ENCODE measurements around the gene MACROD2. TPM values are rescaled to one million over a fixed set of nuclear protein-coding genes. Genes with fewer than 3 reads are reported as not detected.

The MACROD2 gene
- total RNA-seq, 1 donor, result 1.3 TPM

DNA sequence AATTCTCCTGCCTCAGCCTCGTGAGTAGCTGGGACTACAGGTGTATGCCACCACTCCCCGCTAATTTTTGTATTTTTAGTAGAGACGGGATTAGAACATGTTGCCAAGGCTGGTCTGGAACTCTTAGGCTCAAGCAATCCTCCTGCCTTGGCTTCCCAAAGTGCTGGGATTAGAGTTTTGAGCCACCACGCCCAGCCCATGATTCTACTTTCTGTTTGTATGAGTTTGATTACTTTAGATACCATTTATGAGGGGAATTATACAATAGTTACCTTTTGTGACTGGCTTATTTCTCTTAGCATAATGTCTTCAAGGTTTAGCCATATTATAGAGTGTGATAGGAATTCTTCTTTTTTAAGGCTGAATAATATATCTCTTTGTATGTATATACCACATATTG is 897.5 kb downstream of the MACROD2 start:
- no peak for DNase-seq (ENCODE audit: low read depth)
- H3K4me3 ChIP-seq (ENCODE audit: low read depth, low read length), result no peak overlapping the region
- TF ChIP-seq, protein P1, sequence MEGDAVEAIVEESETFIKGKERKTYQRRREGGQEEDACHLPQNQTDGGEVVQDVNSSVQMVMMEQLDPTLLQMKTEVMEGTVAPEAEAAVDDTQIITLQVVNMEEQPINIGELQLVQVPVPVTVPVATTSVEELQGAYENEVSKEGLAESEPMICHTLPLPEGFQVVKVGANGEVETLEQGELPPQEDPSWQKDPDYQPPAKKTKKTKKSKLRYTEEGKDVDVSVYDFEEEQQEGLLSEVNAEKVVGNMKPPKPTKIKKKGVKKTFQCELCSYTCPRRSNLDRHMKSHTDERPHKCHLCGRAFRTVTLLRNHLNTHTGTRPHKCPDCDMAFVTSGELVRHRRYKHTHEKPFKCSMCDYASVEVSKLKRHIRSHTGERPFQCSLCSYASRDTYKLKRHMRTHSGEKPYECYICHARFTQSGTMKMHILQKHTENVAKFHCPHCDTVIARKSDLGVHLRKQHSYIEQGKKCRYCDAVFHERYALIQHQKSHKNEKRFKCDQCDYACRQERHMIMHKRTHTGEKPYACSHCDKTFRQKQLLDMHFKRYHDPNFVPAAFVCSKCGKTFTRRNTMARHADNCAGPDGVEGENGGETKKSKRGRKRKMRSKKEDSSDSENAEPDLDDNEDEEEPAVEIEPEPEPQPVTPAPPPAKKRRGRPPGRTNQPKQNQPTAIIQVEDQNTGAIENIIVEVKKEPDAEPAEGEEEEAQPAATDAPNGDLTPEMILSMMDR (IDR thresholded peaks at IDR 0.05; ENCODE audit: insufficient read depth, low read length), result no peak

DNA sequence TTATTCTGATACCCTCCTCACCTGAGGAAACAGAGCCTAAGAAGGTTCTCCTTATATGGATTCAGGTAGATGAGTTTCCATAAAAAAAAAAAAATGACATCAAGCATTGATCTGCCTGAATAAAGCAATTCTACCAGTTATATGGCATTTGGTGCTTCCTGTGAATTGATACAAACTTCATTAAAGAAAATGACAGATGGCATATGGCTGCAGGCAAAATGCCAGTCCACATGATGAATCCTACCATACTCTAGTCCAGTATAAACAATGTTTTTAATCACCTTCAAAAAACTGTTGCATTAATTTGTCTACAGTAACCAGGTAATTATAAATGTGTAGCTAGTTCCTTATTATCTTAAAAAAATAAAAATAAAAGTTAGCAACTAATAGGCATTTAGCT is 901.3 kb downstream of the MACROD2 start:
- H3K4me3 ChIP-seq (ENCODE audit: low read depth, low read length), result no peak overlapping the region
- no peak for DNase-seq (ENCODE audit: low read depth)
- TF ChIP-seq, protein P1 (IDR thresholded peaks at IDR 0.05; ENCODE audit: insufficient read depth, low read length), result no peak

DNA sequence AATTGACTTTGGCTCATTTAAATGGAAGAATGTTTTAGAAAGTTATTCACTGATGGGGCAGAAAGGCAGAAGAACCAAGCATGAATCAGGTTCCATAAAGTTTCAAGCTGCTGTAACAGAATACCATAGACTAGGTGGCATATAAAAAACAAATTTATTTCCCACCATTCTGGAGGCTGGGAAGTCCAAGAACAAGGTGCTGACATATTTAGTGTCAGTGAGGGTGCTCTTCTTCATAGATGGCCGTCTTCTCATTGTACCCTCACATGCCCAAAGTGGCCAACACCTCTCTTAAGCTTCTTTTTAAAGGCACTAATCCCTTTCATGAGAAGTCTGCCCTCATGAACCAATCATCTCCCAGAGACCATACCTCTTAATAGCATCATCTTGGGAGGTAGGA is 902.3 kb downstream of the MACROD2 start:
- H3K4me3 ChIP-seq (ENCODE audit: low read depth, low read length), result no peak overlapping the region
- DNase-seq (ENCODE audit: low read depth), result no peak
- TF ChIP-seq, protein P1 (IDR thresholded peaks at IDR 0.05; ENCODE audit: insufficient read depth, low read length), result no peak

DNA sequence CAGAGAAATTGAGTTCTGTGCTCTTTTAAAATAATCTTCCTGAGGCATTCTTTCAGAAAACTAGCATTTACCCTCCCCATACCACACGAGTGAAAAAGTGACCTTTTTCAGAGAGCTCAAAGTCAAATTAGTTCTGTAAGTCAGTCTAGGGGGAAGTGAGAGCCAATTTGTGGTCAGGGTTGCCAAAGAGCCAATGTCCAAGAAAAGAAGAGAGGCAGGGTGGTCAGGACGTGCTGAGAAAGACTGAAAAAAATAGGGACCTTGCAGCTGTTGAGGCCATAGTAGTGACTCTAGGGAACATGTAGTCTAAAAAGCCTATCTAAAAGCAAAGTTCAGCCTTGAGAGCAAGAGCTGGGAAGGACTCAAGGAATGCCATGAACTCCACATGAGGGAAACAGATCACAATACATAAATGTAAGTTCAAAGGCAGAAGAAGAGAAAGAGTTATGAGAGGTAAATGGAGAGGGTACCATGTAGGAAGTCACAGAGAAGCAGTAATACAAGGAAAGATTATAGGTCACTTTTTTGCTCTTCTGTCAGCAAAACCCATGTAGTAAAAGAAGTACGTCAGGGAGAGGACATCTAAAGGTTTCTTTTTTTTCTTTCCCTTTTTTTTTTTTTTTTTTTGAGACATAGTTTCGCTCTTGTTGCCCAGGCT is 907.2 kb downstream of the MACROD2 start:
- no peak overlapping the region for H3K4me3 ChIP-seq (ENCODE audit: low read depth, low read length)
- TF ChIP-seq, protein P1 (IDR thresholded peaks at IDR 0.05; ENCODE audit: insufficient read depth, low read length), result no peak

DNA sequence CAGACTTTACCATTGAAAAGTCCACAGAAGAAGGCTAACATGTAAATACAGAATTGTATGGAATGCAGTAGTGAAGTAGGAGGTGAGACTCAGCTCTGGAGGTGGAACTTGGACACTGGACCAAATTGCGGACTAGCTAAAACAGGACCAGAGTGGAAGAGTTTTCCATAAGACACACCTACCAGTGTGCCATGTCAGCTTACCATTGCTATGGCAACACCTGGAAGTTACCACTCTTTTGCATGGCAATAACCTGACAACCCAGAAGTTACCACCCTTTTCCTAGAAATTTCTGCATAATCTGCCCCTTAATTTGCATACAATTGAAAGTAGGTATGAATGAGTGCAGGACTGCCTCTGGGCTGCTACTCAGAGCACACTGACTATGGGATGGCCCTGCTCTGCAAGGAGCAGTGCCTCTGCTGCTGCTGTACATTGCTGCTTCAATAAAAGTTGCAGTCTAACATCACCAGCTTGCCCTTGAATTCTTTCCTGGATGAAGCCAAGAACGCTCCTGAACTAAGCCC is 911.7 kb downstream of the MACROD2 start:
- TF ChIP-seq, protein P1 (IDR thresholded peaks at IDR 0.05; ENCODE audit: insufficient read depth, low read length), result no peak
- no peak for DNase-seq (ENCODE audit: low read depth)
- H3K4me3 ChIP-seq (ENCODE audit: low read depth, low read length), result no peak overlapping the region

More for the DNA sequence above, 907.2 kb downstream of the MACROD2 start:
- DNase-seq (ENCODE audit: low read depth), result no peak

DNA sequence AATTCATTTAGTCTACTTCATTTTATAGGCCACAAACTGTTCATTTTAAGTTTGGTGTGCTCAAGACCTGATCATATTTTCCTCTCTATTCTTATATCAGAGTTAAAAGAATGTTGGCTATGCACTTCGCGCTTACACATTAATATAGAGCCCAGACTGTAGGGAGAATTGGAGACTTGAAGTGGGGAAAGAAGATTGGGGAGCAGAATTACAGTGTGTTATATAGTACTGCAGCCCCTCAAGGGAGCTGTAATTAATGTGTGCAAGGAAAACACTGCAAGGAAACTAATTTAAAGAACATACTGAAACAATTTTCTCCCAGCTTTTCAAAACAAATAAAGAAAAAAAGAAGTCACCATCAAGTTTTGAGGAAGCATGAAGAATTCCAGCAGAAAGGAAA is 914.8 kb downstream of the MACROD2 start:
- H3K4me3 ChIP-seq (ENCODE audit: low read depth, low read length), result no peak overlapping the region
- TF ChIP-seq, protein P1 (IDR thresholded peaks at IDR 0.05; ENCODE audit: insufficient read depth, low read length), result no peak
- no peak for DNase-seq (ENCODE audit: low read depth)
